GM19372 (cell line): ENCODE data around the gene LMF1.
"Not testable (repeated sequence)": the region's sequence is repeated elsewhere in the genome, so short reads cannot be mapped to it uniquely, and the experiment has no call there.

ENCODE experiments used
- ATAC-seq: cut with Tn5 transposase; IDR thresholded peaks from one replicate; pipeline ENCODE4 v1.9.1; 2021; ENCODE audit warnings: mild to moderate bottlenecking, low read depth, moderate library complexity; ENCODE audit not compliant: unreplicated experiment

Gene LMF1

GRCh38 chr16:839643-840408 is 131.0 kb downstream of the LMF1 start:
- no peak for ATAC-seq

DNA sequence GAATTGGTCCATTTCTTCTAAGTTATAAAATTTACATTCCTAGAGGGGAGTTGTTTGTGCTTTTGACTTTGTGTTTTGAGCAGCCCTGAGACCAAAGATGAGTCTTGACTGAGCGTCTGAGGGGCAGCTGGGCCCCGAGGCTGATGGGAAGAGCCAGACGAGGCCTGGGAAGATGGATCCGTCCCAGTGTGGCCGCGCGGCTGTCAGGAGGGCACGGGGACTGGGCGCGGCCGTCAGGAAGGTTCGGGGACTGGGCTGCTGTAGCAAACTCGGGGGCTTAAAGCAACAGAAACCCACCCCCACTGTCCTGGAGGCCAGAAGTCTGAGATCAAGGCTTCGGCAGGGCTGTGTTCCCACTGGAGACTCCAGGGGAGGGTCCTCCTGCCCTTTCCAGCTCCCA is 132.0 kb downstream of the LMF1 start:
- no peak for ATAC-seq

GRCh38 chr16:836822-837221 is 134.0 kb downstream of the LMF1 start:
- not testable (repeated sequence) for ATAC-seq

- no peak for ATAC-seq
Measured at GRCh38 chr16:836221-836620, 134.6 kb downstream of the LMF1 start.

DNA sequence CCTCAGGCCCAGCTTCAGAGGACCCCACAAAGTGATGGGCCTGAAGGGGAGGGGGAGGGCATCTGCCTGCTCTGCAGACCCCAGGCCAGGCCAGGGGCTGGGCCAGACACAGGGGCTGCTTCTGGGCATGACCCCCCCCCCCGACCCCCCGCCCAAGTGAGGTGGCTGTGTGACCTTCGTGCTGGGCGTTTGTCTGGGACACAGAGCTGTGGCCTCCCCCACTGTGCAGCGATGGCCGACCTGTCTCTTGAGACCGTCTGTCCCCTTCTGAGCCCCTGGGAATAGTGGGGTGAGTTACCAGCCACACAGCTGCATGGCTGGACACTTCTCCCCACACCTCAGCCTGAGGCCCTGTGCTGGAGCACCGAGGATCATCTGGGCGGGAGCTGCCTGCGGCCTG is 135.4 kb downstream of the LMF1 start:
- no peak for ATAC-seq

- no peak for ATAC-seq
Measured at GRCh38 chr16:833411-833810, 137.4 kb downstream of the LMF1 start.

DNA sequence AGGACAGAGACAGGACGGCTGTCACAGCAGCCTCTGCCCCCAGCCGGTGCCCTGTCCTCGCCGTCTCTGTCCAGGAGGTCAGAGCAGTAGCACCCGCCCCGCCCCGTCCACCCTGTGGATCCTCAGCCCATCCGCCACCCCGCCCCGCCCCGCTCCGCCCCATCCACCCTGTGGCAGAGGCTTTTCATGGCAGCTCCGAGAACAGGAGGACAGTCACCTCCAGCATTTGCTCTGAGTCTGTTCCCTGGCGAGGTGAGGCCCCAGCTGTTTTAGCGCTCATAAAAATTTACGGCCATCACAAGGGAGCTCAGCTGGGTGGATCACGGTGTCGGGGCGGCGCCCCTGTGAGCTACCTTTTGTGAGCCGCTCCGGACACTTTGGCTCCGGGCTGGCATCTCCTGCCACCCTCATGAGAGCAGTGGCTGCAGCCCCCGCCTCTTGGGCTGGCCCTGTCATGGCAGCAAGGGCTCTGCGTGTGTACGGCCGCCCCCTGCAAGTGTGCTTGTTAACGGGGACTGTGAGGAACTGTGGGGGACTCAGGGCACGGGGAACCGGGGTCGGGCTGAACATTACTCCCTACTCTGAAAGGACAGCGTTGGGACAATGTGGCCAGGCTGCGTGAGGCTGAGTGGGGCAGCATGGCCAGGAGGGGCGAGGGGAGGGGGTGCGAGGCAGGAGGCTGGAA is 138.0 kb downstream of the LMF1 start:
- ATAC-seq: no peak

- ATAC-seq: no peak
Measured at GRCh38 chr16:831571-832413, 139.0 kb downstream of the LMF1 start.

GRCh38 chr16:830871-831570 is 139.8 kb downstream of the LMF1 start:
- no peak for ATAC-seq

GRCh38 chr16:830107-830870 is 140.5 kb downstream of the LMF1 start:
- no peak for ATAC-seq

GRCh38 chr16:828891-829290 is 141.9 kb downstream of the LMF1 start:
- ATAC-seq: no peak

DNA sequence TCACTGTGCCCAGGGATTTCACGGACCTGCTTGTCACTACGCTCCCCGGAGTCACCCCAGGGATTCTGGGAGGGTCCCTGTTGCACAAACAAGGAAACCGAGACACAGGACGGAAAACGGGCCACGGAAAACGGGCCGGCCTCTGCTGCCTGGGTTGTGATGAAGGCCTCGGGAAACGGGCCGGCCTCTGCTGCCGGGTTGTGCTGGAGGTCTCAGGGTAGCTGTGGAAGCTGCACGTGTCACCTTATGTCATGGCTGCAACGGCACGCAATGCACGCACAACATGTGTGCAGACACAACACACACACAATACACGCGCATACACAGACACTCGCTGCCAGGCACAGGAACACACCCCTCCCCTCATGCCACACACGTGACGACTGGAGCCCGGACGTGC is 143.3 kb downstream of the LMF1 start:
- no peak for ATAC-seq

DNA sequence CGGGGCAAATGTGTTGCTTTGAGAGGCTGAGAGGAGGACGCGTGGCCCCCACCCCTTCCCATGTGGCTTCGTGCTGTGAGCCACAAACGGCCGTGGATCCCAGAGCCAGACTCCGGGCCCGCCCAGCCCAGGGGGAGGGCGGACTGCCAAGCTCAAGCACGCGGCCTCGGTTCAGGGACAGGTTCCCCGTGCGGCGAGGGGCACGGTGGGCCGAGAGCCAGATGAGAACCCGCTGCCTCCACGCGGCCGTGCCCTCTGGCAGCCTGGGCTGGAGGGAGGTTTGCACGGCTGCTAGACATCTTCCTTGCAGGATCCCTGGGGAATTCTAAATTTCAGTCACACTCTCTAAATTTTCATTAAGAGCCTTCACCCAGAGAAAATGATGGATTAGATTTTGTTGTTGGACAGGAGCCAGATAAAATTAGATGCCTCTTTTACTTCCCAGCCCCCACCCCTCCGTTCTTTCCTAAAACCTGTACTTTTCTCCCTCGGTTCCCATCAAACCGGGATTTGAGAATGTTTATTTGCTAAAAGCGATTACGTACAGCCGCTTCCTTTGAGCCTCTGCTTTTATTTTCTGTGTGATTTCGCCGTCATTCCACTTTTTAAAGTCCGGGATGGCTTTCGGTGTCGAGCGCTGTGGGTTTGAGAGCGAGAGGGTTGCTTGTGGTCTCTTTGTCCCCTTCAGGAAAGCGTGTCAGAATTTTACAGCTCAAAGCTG is 145.3 kb downstream of the LMF1 start:
- ATAC-seq: no peak

- ATAC-seq: no peak
Measured at GRCh38 chr16:824601-825000, 146.2 kb downstream of the LMF1 start.

GRCh38 chr16:824194-824593 is 146.6 kb downstream of the LMF1 start:
- no peak for ATAC-seq

- ATAC-seq: no peak
Measured at GRCh38 chr16:822909-823297, 147.9 kb downstream of the LMF1 start.

DNA sequence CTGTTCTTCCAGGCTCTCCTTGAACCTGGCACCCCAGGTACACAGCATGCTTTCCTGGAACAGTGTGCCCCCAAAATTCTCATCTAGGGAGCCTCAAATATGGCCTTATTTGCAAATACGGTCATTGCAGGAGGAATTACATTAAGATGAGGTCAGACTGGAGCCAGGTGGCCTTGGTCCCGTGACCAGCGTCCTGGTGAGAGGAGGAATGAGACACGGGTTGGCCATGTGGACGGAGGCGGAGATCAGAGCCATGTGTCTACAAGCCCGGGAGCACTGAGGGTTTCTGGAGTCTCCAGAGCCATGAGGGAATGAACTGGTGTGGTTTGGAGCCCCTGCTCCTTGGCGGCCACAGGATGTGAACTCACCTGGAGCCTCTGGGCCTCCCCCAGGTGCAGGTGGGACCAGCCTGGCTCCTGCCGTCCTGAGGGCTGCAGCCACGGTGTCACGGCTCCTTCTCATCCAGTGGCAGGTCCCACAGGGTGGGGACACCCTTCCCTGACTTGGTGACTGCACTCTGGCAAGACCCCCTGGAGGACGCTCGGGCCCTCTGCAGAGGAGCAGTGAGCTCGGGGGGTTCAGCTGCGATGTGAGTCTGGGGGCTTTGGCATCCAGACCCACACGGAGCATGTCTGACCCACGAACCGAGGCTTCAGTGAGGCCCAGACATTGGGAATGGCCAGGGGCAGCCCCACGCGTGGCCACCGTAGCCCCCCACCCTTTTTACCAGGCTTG is 148.4 kb downstream of the LMF1 start:
- no peak for ATAC-seq

- ATAC-seq: no peak
Measured at GRCh38 chr16:821751-822150, 149.0 kb downstream of the LMF1 start.

DNA sequence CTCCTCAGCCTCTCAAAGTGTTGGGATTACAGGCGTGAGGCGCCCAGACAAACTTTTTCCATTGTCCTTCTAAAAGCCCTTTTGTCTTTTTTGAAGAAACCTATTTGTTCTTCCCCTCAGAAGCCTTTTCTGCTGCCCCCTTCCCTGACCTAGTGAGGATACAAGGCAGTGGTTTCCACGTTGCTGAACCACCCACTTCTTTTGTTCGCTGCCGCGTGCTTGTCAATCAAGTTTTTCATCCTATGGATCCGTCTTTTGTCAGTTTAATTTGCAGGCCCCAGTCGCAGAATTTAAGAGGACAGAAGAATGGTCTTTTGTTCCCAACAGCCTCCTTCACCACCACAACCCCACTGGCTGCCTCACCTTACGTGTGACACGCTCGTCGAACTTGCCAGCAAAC is 150.0 kb downstream of the LMF1 start:
- ATAC-seq: no peak
